Measurements from ENCODE around the gene CLMN. TPM values are rescaled to one million over a fixed set of nuclear protein-coding genes. Genes with fewer than 3 reads are reported as not detected.

CLMN gene
- total RNA-seq, 1 donor from 2014 or later = 1.0 TPM

DNA sequence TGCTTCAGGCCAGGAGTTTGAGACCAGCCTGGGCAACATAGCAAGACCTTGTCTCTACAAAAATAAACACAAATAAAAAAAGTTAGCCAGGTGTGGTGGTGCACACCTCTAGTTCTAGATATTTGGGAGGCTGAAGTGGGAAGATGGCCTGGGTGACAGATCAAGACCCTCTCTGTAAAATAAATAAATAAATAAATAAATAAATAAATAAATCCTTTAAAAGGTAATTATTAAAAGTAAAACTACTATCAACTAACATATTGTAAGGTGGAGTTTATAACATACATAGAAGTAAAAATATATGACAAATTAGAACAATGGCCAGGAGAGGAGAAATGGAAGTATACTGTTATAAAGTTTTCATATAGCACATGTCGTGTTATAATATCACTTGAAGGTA lies 33.3 kb upstream of the CLMN start:
- Mint-ChIP-seq H3K4me3 (no peak overlapping the region), H3K9me3 (no peaks in the 10 kb centered on the region), H3K4me1 (no peaks in the 10 kb centered on the region), H3K27ac (no peak overlapping the region), H3K36me3 (ENCODE audit: low read depth) (no peaks in the 10 kb centered on the region), H3K27me3 (peaks cover 8% of the 10 kb centered on the region)
- no peak for DNase-seq
- intact Hi-C loops (cut with micrococcal nuclease) = no loop called here

DNA sequence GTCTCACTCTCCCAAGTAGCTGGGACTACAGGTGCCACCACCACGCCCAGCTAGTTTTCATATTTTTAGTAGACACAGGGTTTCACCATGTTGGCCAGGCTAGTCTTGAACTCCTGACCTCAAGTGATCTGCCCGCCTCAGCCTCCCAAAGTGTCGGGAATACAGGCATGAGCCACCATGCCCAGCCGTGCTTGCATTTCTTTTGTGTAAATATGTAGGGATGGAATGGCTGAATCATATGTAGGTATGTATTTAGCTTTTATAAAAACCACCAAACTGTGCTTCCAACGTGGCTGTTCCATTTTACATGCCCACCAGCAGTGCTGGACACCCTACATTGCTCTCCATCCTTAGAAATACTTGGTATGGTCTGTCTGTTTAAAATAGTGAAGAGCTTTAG lies 32.8 kb upstream of the CLMN start:
- H3K4me1 Mint-ChIP-seq = no peaks in the 10 kb centered on the region

DNA sequence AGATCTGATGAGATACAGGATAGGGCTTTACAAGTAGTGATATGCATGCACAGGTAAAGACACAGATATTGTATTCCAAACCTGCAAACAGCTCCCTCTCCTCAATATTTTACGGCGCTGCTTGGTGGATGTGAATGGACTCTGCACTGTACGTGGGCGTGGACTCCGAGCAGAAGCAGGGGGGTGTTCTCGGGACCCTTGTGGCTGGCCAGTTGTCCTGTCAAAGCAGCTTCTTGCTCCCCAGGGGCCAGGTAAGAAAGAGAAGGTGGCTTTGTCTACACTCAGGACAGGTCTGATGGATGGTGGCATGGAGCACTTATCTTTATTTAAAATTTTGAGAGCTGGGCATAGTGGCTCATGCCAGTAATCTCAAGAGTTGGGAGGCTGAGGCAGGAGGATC lies 29.5 kb upstream of the CLMN start:
- no peaks in the 10 kb centered on the region for H3K36me3 Mint-ChIP-seq (ENCODE audit: low read depth)
- no peak overlapping the region for H3K4me3 Mint-ChIP-seq
- no peaks in the 10 kb centered on the region for H3K4me1 Mint-ChIP-seq
- H3K27ac Mint-ChIP-seq = no peak overlapping the region
- intact Hi-C loops (cut with micrococcal nuclease) = no loop called here
- DNase-seq = no peak
- H3K9me3 Mint-ChIP-seq = no peaks in the 10 kb centered on the region
- peaks cover 8% of the 10 kb centered on the region for H3K27me3 Mint-ChIP-seq

More for the DNA sequence above, 32.8 kb upstream of the CLMN start:
- no peak for DNase-seq
- Mint-ChIP-seq H3K27me3 (peaks cover 8% of the 10 kb centered on the region), H3K9me3 (no peaks in the 10 kb centered on the region), H3K36me3 (ENCODE audit: low read depth) (no peaks in the 10 kb centered on the region), H3K27ac (no peak overlapping the region), H3K4me3 (no peak overlapping the region)
- intact Hi-C loops (cut with micrococcal nuclease) = no loop called here

DNA sequence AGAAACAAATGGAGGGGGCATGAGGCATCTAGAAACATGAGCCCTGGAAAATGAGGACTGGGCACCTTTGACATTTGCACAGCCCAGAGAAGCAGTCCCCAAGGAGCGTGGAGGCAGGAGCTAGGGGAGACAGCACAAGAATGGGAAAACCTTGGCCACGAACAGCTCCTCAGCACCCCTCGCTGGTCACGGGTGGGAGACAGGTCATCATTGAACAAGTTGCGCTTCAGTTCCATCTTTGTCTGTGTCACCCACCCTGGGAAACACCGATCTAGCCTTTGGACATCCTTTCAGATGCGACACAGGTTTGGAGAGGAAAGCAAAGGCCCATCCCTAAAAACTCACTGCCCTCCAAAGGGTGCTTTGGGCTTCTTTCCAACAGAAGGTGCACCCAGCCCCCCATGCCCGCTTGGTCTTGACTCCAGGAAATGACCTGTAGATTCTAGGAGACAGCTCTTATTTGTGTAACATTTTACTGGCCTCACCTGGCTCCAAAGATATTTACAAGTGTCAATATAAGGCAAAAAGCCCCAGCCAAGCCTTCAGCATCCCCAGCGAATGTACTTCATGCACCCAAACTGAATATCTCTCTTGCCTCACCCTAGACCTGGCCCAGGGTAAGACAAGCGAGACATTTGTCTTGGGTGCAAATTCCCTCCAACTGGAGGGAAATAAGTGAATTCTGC lies 28.8 kb upstream of the CLMN start:
- Mint-ChIP-seq H3K27me3 (peaks cover 8% of the 10 kb centered on the region), H3K4me3 (no peak overlapping the region), H3K4me1 (no peaks in the 10 kb centered on the region), H3K36me3 (ENCODE audit: low read depth) (no peaks in the 10 kb centered on the region), H3K9me3 (no peaks in the 10 kb centered on the region), H3K27ac (no peak overlapping the region)
- no peak for DNase-seq
- intact Hi-C loops (cut with micrococcal nuclease) = no loop called here

DNA sequence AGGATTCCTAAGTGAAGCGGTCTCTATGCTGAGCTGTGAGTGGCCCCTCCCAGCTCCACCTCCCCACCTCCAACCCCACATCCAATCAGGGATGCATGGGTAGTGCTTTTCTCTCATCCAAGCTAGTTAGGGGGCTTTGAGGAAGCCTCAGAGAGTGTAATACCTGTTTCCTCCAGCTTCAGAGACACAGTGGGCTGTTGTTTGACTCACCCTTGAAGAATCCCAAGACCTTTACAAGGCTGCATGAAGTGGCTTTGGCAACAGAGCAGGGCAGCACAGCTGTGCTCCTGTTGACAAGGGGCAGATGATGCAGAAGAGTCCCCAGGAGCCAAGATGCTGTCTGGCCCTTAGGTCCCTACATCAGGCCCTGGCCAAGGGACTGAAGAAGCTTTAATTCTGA lies 27.1 kb upstream of the CLMN start:
- intact Hi-C loops (cut with micrococcal nuclease) = no loop called here
- Mint-ChIP-seq H3K9me3 (no peaks in the 10 kb centered on the region), H3K4me1 (no peaks in the 10 kb centered on the region), H3K4me3 (no peak overlapping the region), H3K36me3 (ENCODE audit: low read depth) (no peaks in the 10 kb centered on the region), H3K27ac (no peak overlapping the region), H3K27me3 (peaks cover 7% of the 10 kb centered on the region)
- DNase-seq = no peak

DNA sequence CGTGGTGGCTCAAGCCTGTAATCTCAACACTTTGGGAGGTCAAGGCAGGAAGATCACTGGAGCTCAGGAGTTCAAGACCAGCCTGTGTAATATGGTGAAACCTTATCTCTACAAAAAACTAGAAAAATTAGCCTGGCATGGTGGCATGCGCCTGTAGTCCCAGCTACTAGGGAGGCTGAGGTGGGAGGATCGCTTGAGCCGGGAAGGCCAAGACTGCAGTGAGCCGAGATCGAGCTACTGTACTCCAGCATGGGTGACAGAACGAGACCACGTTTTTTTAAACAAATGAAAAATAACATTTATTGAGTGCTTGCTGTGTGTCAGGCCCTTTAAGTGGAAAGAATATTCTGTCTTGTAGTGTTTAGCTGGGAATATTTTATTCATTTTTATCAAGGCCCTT lies 26.6 kb upstream of the CLMN start:
- H3K9me3 Mint-ChIP-seq = no peaks in the 10 kb centered on the region
- no peaks in the 10 kb centered on the region for H3K4me1 Mint-ChIP-seq
- H3K4me3 Mint-ChIP-seq = no peak overlapping the region
- no peak overlapping the region for H3K27ac Mint-ChIP-seq
- peaks cover 6% of the 10 kb centered on the region for H3K27me3 Mint-ChIP-seq
- H3K36me3 Mint-ChIP-seq (ENCODE audit: low read depth) = no peaks in the 10 kb centered on the region
- intact Hi-C loops (cut with micrococcal nuclease) = no loop called here
- no peak for DNase-seq

DNA sequence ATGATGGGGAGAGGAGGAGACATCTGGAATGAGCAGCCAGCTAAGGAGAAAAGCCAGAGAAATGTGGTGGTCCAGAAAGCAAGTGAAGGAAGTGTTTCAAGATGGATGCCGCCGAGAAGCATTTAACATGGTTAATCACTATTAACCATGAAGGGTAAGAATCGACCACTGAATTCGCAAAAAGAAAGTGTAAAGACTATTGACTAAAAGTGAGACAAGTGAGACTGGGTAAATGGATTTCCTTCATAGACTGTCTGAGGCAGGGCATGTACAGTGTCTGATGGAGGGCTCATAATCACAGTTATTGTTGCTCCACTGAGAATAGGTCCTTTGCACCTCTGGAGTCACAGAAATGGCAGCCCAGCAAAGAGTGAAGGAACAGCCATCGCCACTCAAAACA lies 25.3 kb upstream of the CLMN start:
- intact Hi-C loops (cut with micrococcal nuclease) = no loop called here
- H3K27me3 Mint-ChIP-seq = peaks cover 10% of the 10 kb centered on the region
- no peak overlapping the region for H3K4me3 Mint-ChIP-seq
- no peaks in the 10 kb centered on the region for H3K9me3 Mint-ChIP-seq
- no peaks in the 10 kb centered on the region for H3K4me1 Mint-ChIP-seq
- no peaks in the 10 kb centered on the region for H3K36me3 Mint-ChIP-seq (ENCODE audit: low read depth)
- DNase-seq = no peak
- H3K27ac Mint-ChIP-seq = no peak overlapping the region

DNA sequence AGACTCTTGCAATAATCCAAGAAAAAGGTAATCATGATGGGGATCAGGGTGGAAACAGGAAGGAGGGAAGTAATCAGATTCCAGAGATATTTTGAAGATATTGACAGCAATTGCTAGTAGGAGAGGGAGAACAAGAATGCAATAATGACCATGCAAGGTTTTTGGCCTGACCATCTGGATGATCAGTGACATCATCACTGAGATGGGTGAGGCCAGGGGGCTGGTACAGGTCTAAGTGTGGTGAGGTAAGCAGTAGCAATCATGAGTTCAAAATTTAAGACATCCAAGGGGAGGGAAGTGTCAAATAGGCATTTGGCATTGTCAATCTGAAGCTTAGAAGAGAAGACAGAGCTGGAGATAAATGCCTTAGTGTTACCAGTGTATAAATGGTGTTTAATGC lies 24.8 kb upstream of the CLMN start:
- no peaks in the 10 kb centered on the region for H3K4me1 Mint-ChIP-seq
- peaks cover 10% of the 10 kb centered on the region for H3K27me3 Mint-ChIP-seq
- H3K4me3 Mint-ChIP-seq = no peak overlapping the region
- no peak for DNase-seq
- no peak overlapping the region for H3K27ac Mint-ChIP-seq
- no peaks in the 10 kb centered on the region for H3K36me3 Mint-ChIP-seq (ENCODE audit: low read depth)
- no peaks in the 10 kb centered on the region for H3K9me3 Mint-ChIP-seq
- intact Hi-C loops (cut with micrococcal nuclease) = no loop called here

DNA sequence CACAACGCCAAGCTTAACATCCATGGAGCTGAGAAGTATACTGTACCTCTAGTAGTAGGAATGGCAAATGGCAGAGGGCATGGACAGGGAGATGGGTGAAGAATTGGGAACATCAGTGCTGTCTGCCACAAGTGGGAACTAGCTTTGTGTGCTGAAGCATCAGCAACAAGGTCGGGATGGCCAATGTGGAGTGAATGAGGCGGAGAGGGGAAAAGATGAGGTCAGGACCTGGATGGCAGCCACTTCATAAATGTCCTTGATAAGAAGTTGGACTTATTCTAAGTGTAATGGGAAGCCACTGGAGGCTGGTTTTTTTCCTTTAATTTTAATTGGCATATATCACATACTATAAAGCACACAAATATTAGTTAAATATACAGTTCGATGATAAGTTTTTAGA lies 21.9 kb upstream of the CLMN start:
- intact Hi-C loops (cut with micrococcal nuclease) = no loop called here
- Mint-ChIP-seq H3K27me3 (peaks cover 12% of the 10 kb centered on the region), H3K27ac (no peak overlapping the region), H3K4me3 (no peak overlapping the region), H3K36me3 (ENCODE audit: low read depth) (no peaks in the 10 kb centered on the region), H3K9me3 (no peaks in the 10 kb centered on the region), H3K4me1 (no peaks in the 10 kb centered on the region)
- DNase-seq = no peak

DNA sequence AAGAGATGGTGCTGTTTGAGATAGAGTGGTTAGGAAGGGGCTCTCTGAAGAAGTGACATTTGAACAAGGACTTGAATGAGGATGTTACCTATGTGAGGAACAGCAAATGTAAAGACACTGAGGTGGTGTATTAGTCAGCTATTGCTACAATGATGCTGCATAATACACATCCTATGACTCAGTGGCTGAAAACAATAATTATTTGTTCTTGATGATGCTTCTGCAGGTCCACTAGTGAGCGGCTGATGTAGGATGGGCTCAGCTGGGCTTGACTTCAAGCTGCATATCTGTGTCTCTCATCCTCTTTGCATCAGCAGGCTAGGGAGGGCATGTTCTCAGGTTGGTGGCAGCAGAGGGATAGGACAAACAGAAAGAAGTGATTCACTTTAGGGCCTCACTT lies 21.4 kb upstream of the CLMN start:
- Mint-ChIP-seq H3K4me1 (no peaks in the 10 kb centered on the region), H3K27ac (no peak overlapping the region), H3K36me3 (ENCODE audit: low read depth) (no peaks in the 10 kb centered on the region), H3K27me3 (peaks cover 12% of the 10 kb centered on the region), H3K4me3 (no peak overlapping the region), H3K9me3 (no peaks in the 10 kb centered on the region)
- intact Hi-C loops (cut with micrococcal nuclease) = no loop called here
- DNase-seq = no peak

DNA sequence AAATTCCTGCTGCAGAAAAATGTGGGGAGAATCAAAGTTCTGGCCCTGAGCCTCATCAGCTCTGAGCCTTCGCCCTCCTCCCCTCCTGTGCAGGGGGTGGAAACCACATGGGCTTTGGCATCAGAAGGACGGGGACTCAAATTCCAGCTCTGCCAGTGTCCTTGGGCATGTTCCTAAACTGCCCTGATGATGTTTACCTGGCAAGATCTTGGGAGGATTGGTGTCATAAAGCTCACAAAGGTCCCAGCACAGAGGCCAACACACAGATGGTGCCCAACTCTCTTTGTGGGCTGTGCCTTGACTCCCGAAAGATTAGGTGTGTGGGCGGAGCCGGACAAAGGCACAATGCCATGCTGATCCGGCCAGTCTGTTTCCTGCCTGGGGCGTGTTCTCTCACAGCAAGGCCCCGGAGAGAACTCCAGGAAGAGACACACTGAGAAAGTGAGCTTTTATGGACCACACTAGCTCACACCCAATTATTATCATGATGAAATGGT lies 20.5 kb upstream of the CLMN start:
- Mint-ChIP-seq H3K4me3 (no peak overlapping the region), H3K36me3 (ENCODE audit: low read depth) (no peaks in the 10 kb centered on the region), H3K27me3 (peaks cover 12% of the 10 kb centered on the region), H3K9me3 (no peaks in the 10 kb centered on the region), H3K4me1 (no peaks in the 10 kb centered on the region), H3K27ac (no peak overlapping the region)
- intact Hi-C loops (cut with micrococcal nuclease) = no loop called here
- no peak for DNase-seq

DNA sequence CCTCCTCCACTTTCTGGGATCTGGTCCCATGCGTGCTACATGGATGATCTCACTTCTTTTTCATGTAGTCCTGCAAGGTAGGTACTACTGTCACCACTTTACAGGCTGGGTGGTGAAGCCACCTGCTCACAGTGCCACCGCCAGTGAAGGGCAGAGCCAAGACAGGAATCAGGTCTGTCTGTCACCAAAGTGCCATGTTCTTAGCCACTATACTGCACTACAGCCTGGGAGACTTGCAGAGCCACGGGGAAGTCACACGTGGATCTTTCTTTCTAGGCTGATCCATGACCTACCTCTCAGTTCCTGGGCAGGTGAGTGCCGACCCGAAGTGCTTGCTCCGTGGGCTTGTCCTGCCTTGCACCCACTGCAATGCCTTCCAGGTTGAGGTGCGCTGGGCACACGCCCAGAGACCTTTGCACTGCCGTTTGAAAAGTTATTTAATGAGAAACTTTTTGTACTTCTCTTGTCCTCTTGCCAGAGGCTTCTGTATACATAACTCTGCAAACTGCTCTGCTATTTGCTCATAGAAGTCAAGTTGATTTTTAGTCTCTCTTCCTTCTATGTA lies 19.7 kb upstream of the CLMN start:
- H3K27me3 Mint-ChIP-seq = peaks cover 12% of the 10 kb centered on the region
- H3K4me3 Mint-ChIP-seq = no peak overlapping the region
- no peaks in the 10 kb centered on the region for H3K36me3 Mint-ChIP-seq (ENCODE audit: low read depth)
- no peak overlapping the region for H3K27ac Mint-ChIP-seq
- DNase-seq = no peak
- H3K4me1 Mint-ChIP-seq = no peaks in the 10 kb centered on the region
- intact Hi-C loops (cut with micrococcal nuclease) = no loop called here
- no peaks in the 10 kb centered on the region for H3K9me3 Mint-ChIP-seq

DNA sequence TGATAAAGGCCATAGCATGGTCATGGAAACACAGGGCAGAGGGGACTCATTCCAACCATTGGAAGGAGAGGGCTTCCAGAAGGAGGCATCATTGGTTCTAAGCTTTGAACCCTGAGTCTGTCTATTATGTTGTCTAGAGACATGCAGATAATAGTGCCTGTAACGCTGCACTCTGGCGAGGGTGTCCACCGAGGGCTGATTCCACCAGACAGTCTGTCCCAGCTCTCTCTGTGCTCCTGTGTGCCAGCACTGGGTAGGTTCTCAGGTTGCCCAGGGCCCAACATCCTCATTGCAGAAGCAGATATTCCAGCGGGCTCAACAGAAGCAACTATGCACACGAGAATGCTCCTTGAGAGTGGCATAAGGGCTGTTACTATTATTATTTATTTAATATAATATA lies 18.7 kb upstream of the CLMN start:
- intact Hi-C loops (cut with micrococcal nuclease) = no loop called here
- Mint-ChIP-seq H3K4me1 (no peaks in the 10 kb centered on the region), H3K36me3 (ENCODE audit: low read depth) (no peaks in the 10 kb centered on the region), H3K27ac (no peak overlapping the region), H3K4me3 (no peak overlapping the region), H3K9me3 (no peaks in the 10 kb centered on the region), H3K27me3 (peaks cover 12% of the 10 kb centered on the region)
- DNase-seq = no peak

DNA sequence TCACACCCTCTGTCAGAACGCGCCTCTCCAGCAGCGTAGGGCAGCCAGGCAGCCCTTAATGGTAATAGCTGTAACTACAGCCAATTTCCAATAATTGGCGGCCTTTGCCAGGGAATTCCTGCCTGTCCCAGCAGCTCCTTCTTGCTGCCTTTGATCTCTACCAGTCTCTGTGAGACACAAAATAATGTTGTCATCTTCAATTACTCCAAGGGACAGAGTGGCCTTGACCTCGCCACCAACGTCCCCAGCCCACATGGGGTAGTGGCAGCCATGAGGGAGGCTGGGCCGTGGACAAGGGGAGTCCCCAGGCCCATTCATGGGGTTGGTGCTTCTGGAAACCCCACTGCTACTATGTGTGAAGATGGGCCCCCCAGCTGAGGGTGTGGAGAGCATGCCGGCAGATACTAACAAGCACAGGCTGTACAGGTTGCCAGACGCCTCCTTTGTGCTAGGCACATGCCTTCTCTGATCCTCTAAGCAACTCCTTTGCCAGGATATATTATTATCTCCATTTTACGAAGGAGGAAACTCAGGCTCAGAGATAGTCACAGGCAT lies 17.4 kb upstream of the CLMN start:
- intact Hi-C loops (cut with micrococcal nuclease) = no loop called here
- Mint-ChIP-seq H3K36me3 (ENCODE audit: low read depth) (no peaks in the 10 kb centered on the region), H3K27me3 (peaks cover 12% of the 10 kb centered on the region), H3K9me3 (no peaks in the 10 kb centered on the region), H3K27ac (no peak overlapping the region), H3K4me3 (no peak overlapping the region), H3K4me1 (no peaks in the 10 kb centered on the region)
- no peak for DNase-seq

Data from activated CD4-positive, alpha-beta T cell treated with anti-CD3 and anti-CD28 coated beads, Interleukin-2, amount 10 ng/mL, durations not matched to agents 24 days and 14 days (primary cell).